Liver (tissue), 3 donors: Measurements from ENCODE around the gene SLC7A6OS.

ENCODE experiments used
- HNF4A ChIP-seq, 2 donors: conservative IDR thresholded peaks; 2 replicates each; pipeline ENCODE4 v1.6.1; 2016; ENCODE audit warnings: antibody characterized with exemption in 2 of 2, mild to moderate bottlenecking in 2 of 2
- HNF4G ChIP-seq: IDR thresholded peaks from 2 replicates; pipeline ENCODE4 v1.6.1; 2016; ENCODE audit warnings: antibody characterized with exemption
- JUND ChIP-seq, 2 donors: IDR thresholded peaks; 2 replicates each; pipeline ENCODE4 v1.6.1; 2016; ENCODE audit warnings: antibody characterized with exemption in 2 of 2
- NR2F2 ChIP-seq: IDR thresholded peaks from 2 replicates; pipeline ENCODE4 v1.6.1; 2016; ENCODE audit warnings: antibody characterized with exemption
- RAD21 ChIP-seq, 2 donors: IDR thresholded peaks; 2 replicates each; pipeline ENCODE4 v1.6.1; 2016; ENCODE audit warnings: antibody characterized with exemption in 2 of 2, mild to moderate bottlenecking in 2 of 2
- RXRA ChIP-seq, 2 donors: IDR thresholded peaks; 2 replicates each; pipeline ENCODE4 v1.6.1; 2017 to 2018; ENCODE audit warnings: antibody characterized with exemption in 2 of 2, mild to moderate bottlenecking in 1 of 2
- TAF1 ChIP-seq: conservative IDR thresholded peaks from 2 replicates; pipeline ENCODE4 v1.6.1; 2016; ENCODE audit warnings: antibody characterized with exemption, mild to moderate bottlenecking
- YY1 ChIP-seq: IDR thresholded peaks from 2 replicates; pipeline ENCODE4 v1.6.1; 2016; ENCODE audit warnings: antibody characterized with exemption, mild to moderate bottlenecking
- TF ChIP-seq, protein P1 (sequence below): fragments of 150-350 bp; IDR thresholded peaks from 2 replicates; pipeline ENCODE4 v1.5.1; 2017; ENCODE audit warnings: improper control_type of control experiment, low read depth, low read length; ENCODE audit not compliant: missing input control
- TF ChIP-seq, protein P2 (sequence below): IDR thresholded peaks from 2 replicates; pipeline ENCODE4 v1.6.1; 2016; ENCODE audit warnings: antibody characterized with exemption
- TF ChIP-seq, protein P3 (sequence below): IDR thresholded peaks from 2 replicates; pipeline ENCODE4 v1.6.1; 2016; ENCODE audit warnings: antibody characterized with exemption, mild to moderate bottlenecking
- donor health status: healthy.
- donor health status: healthy.

DNA sequence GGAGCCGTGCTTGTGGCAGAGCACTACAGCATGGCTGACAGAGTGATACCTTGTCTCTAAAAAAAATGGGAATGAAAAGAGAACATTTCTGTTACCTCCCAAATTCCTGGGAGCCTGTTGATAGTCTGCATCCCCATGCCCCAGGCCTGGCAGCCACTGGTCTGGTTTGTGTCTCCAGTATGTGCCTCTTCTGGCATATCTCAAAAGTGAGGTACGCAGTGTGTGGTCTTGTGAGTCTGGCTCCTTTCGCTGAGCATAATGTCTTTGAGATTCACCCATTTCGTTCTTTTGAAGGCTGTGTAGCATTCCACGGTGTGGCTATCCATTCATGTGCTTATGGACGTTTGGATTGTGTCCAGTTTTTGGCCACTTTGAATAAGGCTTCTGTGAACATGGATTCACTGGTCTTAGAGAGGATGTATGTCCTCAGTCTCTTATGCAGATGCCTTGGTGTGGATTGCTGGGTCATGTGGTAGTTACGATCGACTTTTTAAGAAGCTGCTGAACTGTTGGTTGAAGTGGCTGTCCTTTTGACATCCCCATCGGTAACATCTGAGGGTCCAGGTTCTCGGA is 39.2 kb upstream of the SLC7A6OS start:
- no peak for TF ChIP-seq HNF4G
- TF ChIP-seq RXRA (IDR thresholded peaks at IDR 0.05) = no peak
- TF ChIP-seq JUND (IDR thresholded peaks at IDR 0.05) = no peak
- TF ChIP-seq TAF1 = no peak
- TF ChIP-seq, protein P1, sequence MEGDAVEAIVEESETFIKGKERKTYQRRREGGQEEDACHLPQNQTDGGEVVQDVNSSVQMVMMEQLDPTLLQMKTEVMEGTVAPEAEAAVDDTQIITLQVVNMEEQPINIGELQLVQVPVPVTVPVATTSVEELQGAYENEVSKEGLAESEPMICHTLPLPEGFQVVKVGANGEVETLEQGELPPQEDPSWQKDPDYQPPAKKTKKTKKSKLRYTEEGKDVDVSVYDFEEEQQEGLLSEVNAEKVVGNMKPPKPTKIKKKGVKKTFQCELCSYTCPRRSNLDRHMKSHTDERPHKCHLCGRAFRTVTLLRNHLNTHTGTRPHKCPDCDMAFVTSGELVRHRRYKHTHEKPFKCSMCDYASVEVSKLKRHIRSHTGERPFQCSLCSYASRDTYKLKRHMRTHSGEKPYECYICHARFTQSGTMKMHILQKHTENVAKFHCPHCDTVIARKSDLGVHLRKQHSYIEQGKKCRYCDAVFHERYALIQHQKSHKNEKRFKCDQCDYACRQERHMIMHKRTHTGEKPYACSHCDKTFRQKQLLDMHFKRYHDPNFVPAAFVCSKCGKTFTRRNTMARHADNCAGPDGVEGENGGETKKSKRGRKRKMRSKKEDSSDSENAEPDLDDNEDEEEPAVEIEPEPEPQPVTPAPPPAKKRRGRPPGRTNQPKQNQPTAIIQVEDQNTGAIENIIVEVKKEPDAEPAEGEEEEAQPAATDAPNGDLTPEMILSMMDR = no peak
- no peak for TF ChIP-seq YY1
- no peak for TF ChIP-seq NR2F2
- TF ChIP-seq, protein P2, sequence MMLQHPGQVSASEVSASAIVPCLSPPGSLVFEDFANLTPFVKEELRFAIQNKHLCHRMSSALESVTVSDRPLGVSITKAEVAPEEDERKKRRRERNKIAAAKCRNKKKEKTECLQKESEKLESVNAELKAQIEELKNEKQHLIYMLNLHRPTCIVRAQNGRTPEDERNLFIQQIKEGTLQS = no peak
- no peak for TF ChIP-seq RAD21 (IDR thresholded peaks at IDR 0.05)
- no peak for TF ChIP-seq HNF4A (conservative IDR thresholded peaks at IDR 0.05)
- TF ChIP-seq, protein P3, sequence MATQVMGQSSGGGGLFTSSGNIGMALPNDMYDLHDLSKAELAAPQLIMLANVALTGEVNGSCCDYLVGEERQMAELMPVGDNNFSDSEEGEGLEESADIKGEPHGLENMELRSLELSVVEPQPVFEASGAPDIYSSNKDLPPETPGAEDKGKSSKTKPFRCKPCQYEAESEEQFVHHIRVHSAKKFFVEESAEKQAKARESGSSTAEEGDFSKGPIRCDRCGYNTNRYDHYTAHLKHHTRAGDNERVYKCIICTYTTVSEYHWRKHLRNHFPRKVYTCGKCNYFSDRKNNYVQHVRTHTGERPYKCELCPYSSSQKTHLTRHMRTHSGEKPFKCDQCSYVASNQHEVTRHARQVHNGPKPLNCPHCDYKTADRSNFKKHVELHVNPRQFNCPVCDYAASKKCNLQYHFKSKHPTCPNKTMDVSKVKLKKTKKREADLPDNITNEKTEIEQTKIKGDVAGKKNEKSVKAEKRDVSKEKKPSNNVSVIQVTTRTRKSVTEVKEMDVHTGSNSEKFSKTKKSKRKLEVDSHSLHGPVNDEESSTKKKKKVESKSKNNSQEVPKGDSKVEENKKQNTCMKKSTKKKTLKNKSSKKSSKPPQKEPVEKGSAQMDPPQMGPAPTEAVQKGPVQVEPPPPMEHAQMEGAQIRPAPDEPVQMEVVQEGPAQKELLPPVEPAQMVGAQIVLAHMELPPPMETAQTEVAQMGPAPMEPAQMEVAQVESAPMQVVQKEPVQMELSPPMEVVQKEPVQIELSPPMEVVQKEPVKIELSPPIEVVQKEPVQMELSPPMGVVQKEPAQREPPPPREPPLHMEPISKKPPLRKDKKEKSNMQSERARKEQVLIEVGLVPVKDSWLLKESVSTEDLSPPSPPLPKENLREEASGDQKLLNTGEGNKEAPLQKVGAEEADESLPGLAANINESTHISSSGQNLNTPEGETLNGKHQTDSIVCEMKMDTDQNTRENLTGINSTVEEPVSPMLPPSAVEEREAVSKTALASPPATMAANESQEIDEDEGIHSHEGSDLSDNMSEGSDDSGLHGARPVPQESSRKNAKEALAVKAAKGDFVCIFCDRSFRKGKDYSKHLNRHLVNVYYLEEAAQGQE = no peak
